Measurements from ENCODE around the gene IRGM. TPM values are rescaled to one million over a fixed set of nuclear protein-coding genes. Genes with fewer than 3 reads are reported as not detected.

Gene IRGM
- total RNA-seq, 1 donor from 2014 or later, result not detected

GRCh38 chr5:150860246-150860821, 14.0 kb downstream of the IRGM start:
- H3K4me3 ChIP-seq (ENCODE audit: low read depth, low read length), result no peak overlapping the region
- FAIRE-seq (no peak), DNase-seq (ENCODE audit: low read depth) (no peak)

GRCh38 chr5:150862070-150862469, 15.7 kb downstream of the IRGM start:
- H3K27me3 ChIP-seq (ENCODE audit: control insufficient read depth, insufficient read depth, low read length), result no peaks in the 10 kb centered on the region
- no peak for FAIRE-seq
- DNase-seq (ENCODE audit: low read depth), result no peak

More at GRCh38 chr5:150860246-150860821, 14.0 kb downstream of the IRGM start:
- no peak for TF ChIP-seq CTCF (IDR thresholded peaks at IDR 0.05; ENCODE audit: insufficient read depth, low read length, severe bottlenecking)
- Histone ChIP-seq H3K27me3 (ENCODE audit: control insufficient read depth, insufficient read depth, low read length) (no peaks in the 10 kb centered on the region), H3K36me3 (ENCODE audit: control insufficient read depth, insufficient read depth, low read length) (no peaks in the 10 kb centered on the region)

GRCh38 chr5:150879358-150879757, 33.0 kb downstream of the IRGM start:
- no peak overlapping the region for H3K4me3 ChIP-seq (ENCODE audit: low read depth, low read length)
- no peak for TF ChIP-seq CTCF (IDR thresholded peaks at IDR 0.05; ENCODE audit: insufficient read depth, low read length, severe bottlenecking)

More at GRCh38 chr5:150862070-150862469, 15.7 kb downstream of the IRGM start:
- Histone ChIP-seq H3K4me3 (ENCODE audit: low read depth, low read length) (no peak overlapping the region), H3K36me3 (ENCODE audit: control insufficient read depth, insufficient read depth, low read length) (no peaks in the 10 kb centered on the region)
- no peak for TF ChIP-seq CTCF (IDR thresholded peaks at IDR 0.05; ENCODE audit: insufficient read depth, low read length, severe bottlenecking)

GRCh38 chr5:150895431-150896428, 49.4 kb downstream of the IRGM start:
- DNase-seq (ENCODE audit: low read depth) (no peak), FAIRE-seq (peak; percentile 88)
- TF ChIP-seq CTCF (IDR thresholded peaks at IDR 0.05; ENCODE audit: insufficient read depth, low read length, severe bottlenecking), result no peak
- no peak overlapping the region for H3K4me3 ChIP-seq (ENCODE audit: low read depth, low read length)
- peaks cover 2% of the 10 kb centered on the region for H3K36me3 ChIP-seq (ENCODE audit: control insufficient read depth, insufficient read depth, low read length)
- H3K27me3 ChIP-seq (ENCODE audit: control insufficient read depth, insufficient read depth, low read length), result no peaks in the 10 kb centered on the region

More at GRCh38 chr5:150879358-150879757, 33.0 kb downstream of the IRGM start:
- FAIRE-seq, result no peak
- Histone ChIP-seq H3K27me3 (ENCODE audit: control insufficient read depth, insufficient read depth, low read length) (no peaks in the 10 kb centered on the region), H3K36me3 (ENCODE audit: control insufficient read depth, insufficient read depth, low read length) (no peaks in the 10 kb centered on the region)
- no peak for DNase-seq (ENCODE audit: low read depth)

Other genes with a start within 250 kb of the IRGM start
- gene SYNPO, start 205.9 kb upstream of the IRGM start, total RNA-seq, result 1.3 and 2.2 TPM in 2 replicates
- gene MYOZ3, start 185.3 kb upstream of the IRGM start, total RNA-seq, result not detected in 2 replicates
- 13.7 and 16.4 TPM in 2 replicates for gene RBM22, start 145.5 kb upstream of the IRGM start, total RNA-seq
- 23.7 and 27.5 TPM in 2 replicates for gene DCTN4, start 87.5 kb upstream of the IRGM start, total RNA-seq
- gene SMIM3, start 67.8 kb upstream of the IRGM start, total RNA-seq, result 3.4 and 3.7 TPM in 2 replicates
- gene ZNF300, start 58.5 kb downstream of the IRGM start, total RNA-seq, result 3.1 and 4.7 TPM in 2 replicates
- 79.0 and 182 TPM in 2 replicates for gene GPX3, start 174.1 kb downstream of the IRGM start, total RNA-seq
- 65.6 and 75.3 TPM in 2 replicates for gene TNIP1, start 234.5 kb downstream of the IRGM start, total RNA-seq